Stimulated activated CD4-positive, alpha-beta T cell treated with anti-CD3 and anti-CD28 coated beads, Interleukin-15, amount 100 ng/mL, for 24 hours (primary cell): Measurements from ENCODE around the gene FANCG.

ENCODE experiments used
- DNase-seq: peaks from one replicate; pipeline ENCODE4 v3.0.0-alpha.2; 2020

Gene FANCG

DNA sequence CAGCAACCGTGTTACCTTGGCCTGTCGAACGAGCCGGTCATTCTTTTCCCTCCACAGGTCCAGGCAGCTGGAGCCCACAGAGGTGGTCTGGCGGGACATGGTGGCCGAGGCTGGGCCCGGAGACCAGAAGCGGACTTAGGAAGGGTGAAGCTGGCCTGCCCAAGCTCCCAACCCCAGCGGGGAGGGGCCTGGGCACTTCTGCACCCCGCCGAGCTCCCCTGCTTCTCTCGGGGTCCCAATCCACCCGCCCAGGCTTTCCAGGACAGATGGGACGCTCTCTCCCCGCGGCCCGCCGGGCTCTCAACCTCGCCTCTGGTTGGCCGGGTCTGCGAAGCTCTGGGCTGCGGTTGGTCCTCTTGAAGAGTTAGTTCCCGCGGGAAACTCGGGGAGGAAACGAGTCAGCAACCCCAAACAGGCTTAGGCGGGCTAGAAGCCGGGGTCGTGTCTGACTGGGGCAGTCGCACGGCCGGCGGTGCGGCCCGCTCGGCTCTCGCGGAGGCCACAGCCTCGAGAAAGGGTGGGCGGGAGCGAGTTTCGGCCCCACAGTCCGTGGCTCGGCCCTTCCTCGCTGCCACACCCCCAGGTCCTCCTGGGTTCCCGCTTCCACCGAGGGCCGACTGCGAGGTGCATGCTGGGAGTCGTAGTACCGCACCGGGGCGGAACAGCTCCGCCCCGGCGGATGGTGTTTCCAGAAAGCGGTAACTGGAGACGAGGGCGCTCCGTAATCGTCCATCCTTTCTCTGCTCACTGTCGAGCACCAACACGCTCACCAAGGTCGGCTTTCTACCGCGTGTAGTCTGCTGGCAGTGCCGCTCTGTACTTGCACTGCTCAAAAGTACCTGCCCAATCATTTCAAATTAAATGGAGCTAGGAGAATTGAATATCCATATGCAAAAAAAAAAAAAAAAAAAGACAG is at the start of gene FANCG:
Gene FANCG (minus strand): TSS at position 517 of the 916 bp plus-strand sequence. CDS start 418 bp downstream, at position 99.
- DNase-seq, result peak; percentile 92

DNA sequence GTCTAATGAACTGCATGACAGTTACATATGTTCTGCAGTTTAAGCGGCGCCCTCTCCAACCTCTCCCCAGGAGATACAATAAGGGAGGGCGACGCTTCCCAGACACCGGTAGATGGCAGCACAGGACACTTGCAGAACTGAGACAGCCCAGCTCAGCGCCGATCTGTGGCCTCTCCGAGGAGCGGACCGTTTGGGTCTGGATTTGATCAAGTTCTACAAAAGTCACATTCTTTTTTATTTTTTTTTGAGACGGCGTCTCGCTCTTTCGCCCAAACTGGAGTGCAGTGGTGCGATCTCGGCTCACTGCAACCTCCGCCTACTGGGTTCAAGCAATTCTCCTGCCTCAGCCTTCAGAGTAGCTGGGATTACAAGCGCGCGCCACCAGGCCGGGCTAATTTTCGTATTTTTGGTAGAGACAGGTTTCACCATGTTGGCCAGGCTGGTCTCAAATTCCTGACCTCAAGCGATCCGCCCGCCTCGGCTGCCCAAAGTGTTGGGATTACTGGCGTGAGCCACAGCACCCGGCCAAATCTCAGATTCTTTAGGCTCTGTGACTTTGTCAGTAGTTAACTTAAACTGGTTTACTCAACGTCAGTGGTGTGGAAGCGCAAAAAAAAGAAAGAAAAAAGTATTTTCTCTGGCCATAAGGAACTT is 37.3 kb upstream of the FANCG start:
- peak; percentile 91 for DNase-seq

DNA sequence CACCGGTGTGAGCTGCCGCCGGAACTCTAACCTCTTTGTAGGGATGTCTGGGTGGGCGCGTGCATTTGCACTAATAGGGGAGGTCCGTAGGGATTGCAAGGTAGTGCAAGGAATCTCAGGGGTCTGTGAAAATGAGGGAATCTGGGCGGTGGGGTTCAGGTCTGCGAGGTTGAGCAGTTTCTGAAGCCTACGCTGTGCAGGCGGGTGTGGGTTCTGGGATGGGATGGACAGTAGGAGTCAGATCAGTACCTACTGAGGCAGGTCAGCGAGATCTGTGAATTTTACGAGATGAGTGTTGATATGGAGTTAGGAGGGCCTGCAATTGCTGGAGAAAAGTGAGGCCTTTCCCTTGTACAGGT is 36.8 kb upstream of the FANCG start:
- DNase-seq, result no peak

DNA sequence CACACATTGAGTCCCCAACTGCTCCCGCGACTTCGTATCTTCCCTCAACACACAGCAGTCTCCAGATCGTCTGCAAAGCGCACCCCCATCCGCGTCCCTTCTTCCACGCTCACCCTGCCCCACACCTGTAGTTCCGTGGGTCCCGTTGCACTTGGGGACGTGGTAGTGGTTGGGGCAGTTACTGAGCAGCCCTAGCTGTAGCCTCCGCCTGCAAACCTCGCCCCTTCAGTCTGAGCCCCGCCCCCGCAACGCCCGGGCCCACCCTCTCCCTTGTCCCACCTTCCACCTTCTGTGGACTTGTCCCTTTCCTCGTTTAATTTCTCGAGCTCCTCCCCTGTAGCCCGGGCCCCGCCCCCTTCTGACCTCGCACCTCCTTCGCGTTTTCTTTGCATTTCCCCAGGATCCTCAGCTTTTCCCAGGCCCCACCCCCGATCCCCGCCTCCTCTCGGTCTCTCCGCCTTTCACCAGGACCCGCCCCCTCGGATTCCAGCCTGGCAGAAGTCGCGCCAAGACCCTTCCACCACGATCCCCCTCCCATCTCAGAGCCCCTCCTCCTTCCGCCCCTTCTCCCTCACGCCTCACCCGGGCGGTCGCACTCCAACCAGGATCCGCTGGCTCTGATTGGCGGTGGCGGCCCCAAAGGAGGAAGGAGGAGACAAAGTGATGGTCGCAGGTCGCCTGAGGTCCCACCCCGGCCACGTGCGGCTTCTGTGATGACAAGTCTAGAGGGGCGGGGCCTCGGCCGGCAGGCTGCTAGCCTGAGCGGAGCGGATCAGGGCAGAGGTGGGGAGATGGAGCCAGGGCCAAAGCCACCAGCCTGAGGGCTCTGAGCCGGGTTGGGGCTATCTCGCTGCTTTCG is 36.2 kb upstream of the FANCG start, which contains the start of gene ATOSB:
Gene ATOSB (minus strand): TSS at position 183 of the 859 bp plus-strand sequence. CDS start 7,588 bp downstream, outside the sequence.
- peak; percentile 96 for DNase-seq

DNA sequence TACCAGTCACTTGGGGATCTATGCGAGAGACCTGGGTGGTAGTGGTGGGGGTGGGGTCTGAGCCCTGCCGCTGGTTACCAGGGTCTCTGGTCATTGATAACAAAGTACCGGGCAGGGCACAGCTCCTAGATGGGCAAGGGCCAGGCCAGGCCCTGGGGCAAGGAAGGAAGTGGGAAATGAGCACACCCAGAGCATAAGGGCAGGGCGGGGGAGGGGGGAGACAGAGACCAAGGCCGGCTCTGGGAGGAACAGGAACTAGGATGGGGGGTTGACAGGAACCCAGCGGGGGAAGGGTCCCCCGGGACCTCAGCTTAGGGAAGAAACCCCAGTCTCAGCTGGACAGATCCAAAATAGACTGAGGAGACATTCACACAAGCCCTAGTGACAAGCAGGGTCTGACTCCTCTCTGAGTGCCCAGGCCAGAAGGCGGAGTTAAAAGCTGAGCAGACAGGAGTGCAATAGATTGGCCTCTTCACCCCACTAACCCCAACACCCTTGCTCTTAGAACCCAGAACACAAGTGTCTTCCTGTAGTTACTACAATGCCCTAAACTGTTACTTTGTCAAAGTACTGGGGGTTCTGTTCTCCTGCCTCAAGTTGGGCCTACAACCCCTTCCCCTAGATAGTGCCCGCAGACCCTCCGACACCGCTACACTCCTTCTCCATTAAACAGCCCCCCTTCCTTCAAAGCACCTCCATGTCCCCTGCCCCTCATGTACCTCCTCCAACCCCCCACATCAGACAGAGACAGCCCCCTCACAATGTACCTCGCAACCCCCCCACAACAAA is 35.3 kb upstream of the FANCG start:
- DNase-seq, result peak; percentile 49

DNA sequence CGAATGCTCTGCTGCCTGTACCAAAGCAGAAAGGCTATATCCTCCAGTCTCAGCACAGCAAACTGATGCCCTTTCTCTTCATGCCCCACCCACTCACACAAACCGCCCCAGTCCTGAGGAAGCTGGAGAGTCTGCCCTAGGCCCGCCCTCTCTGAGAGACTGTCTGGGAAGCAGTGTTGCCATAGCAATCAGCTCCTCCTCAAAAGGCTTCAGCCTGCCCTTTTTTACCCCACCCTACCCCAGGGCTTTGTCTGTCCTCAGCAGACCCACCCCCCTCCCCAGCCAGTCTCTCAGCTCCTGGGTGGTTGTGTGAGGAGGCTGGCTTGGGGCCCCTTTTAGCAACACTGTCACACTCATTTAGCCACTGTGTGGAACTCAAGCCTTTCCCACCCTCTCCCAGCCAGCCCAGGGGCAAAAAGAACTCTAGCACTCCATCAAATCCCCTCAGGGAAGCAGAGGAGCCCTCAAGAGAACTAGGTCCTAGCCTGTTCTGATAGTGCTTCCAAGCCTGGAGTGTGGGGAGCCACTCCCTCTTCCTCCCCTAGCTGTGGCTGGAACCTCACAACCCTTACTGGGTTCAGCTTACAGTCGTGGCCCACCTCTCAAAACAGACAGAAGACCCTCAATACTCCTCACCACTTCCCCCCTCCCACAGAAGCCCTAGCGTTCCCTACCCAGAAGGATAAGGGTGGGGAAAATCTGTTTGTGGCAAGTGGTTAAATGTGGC is 34.5 kb upstream of the FANCG start:
- peak; percentile 82 for DNase-seq

DNA sequence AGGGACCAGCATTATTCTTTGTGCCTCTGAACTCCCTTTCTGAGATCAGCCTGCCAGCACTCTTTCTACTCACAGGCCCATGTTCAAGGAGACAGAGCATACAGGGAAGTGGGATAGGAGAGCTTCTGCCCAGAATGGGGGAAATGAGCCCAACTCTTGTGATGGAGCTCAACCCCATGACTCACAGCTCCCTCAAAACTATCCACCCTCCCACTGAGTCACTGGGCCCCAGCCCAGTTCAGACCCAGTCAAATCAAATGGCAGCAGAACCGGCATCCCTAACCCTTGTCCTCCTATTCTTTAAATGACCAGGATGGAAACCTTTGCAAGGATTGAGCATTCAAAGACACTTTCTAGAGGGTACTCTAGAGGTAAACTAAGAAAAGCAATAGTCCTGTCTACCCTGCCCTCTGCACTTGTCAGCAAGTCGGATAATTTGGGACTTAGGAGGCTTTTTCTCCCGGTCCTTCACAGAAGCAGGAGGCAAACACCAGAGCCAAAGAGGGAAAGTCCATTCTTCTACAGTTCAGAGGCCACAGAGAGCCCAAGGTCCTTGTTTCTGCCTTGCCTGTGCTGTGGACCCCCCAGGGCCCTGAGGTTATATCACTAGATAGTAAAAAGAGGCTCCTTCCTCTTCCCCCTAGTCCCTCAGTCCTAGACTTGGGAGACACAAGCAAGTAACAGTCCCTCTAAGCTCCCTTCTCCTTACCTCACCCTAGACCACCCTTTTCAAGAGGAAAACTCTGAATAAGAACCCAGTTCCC is 32.7 kb upstream of the FANCG start:
- no peak for DNase-seq

DNA sequence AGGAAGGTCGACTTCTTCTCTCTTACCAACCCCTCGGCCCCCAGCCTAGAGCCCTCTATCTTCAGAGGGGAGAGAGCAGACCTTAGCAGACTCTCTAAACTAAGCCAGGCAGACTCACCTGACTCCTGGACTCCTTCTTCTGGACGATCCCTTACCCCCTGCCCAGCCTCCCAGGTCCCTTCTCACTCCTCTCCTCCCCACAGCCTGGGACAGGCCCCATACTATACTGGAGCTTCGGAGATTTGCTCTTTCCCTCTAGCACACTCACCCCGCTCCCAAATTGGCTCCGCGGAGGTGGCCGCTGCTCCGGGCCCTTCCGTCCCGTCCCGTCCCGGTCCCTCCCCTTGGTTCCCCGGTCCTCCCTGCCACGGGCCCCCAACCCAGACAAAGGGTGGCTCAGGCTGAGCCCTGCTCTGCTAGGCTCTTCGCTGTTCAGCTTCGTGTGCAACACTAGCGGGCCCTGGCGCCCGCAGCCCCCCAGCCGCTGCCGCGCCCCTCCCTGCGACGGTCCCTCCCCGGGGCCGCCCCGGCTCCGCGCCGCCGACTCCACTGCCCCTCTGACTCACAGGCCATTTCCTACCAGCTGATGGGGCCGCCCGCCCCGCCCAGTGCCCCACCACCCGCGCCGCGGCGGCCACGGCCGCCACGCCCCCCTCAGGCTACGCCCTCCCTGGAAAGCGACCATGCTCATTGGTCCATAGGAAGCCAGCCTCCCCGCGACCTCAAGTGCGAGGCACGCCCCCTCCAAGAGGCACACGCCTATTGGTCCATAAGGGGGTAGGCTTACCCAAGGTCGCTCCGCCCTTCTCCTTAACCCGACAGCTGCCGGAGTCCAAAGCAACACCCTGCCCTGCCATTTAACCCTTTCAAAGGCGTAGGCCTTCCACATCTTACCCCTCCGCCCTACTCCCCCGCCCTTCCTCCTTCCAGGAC is 31.5 kb upstream of the FANCG start:
- DNase-seq, result peak; percentile 97

DNA sequence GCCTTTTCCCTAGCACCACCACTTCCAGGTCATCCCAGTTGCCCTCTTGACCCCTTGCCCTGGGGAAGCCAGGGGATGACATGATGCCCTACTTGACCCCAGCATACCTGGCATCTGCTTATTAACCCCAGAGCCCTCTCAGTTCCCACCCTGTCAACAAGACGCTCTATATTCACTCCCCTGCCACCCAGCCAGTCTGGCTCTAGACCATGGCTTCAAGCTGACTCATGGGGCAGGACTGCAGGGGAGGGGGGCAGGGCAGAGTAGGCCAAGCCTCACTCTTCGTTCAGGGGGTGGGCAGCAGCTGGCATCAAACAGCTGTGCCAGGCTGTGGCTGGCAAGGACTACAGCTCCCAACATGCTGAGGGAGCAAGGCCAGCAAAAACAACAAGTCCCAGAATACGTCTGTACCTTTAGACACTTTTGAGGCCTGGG is 30.6 kb upstream of the FANCG start:
- DNase-seq, result no peak

DNA sequence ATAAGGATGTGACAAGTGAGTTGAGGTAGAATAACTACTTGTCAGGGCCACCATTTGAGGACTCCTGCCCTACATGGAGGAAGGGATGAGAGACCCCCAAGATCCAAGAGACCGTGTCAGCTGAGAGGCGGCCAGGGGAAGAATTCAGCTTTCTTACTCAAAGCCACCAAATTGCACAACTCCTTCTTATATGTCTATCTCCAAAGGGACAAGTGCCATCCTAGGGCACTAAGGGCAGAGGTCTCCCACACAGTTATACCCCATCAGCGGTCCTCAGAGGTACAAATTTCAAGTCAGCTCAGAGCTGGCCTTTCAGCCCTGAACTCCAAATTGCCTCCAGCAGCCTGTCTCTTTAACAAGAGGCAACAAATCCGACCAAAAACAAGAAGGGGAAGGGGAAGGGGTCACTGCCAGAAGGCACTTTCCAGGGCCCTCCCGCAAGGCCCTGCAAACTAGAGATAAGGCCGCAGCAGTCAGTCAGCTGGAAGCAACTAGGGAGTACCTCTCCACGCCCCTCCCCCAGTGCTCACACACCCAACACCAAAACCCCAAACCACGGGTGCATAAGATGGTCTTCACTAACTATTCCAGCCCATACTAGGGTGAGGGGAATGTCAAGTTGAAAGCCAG is 29.3 kb upstream of the FANCG start:
- DNase-seq, result no peak

DNA sequence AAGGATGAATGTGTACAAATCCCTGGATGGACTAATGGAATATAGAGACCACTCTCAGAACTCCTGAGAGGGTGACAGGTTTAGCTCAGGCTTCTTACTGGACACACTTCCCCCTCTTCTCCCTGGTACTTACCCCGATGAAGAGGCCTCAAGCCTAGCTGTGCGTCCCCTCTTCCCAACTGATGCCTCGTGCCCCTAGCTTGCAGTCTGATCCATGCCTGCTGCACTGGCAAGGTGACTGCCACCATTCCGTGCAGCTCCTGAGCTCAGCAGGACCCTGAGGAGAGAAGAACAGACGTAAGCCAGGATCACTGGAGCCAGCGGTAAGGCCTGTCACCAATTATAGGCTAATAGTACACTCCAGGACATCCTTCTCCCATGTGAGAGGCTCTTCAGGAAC is 28.7 kb upstream of the FANCG start:
- DNase-seq, result no peak

DNA sequence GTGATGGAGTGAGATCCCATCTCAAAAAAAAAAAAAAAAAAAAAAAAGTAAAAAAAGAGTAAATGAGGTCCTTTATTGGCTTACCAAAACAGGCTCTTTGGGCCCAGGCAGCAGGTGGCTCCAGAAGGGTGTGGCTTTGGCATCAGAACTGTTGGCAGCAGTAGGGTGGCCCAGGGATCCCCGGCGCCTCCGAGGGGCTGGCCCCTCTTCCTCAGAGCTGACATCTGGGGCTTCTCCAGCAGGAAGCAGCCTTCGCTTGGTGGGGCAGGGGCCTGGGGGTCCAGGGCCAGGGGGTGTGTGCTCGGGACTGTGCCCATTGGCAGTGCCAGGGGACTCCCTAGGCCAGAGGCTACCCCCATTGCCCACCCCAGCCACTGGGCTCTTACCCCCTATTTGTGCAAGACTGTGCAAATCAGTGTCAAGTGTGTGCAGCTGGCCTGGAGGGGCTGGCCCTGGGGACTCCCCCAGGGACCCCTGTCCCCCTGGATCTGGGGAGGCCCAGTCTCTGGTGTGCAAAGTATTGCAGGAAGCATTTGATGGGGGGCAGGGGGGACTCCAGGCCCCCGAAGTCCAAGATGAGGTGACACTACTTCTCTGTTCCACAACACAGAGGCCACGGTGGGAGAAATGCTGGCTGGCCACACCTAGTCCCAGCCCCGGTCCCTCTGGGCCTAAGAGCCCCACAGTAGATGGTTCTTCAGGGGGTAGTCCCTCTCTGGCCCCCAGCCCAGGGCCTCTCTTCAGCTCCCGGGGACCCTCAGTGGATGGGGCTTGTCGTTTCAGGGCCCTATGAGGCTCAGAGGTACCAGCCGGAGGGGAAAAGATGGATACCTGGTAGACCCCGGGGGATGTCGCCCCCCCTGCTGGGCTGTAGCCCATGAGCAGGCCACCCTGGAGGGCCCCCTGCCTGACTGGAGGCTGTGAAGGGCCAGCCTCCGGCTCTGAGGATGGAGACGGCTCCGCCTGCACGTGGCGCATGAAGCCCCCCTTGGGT is 27.9 kb upstream of the FANCG start:
- DNase-seq, result no peak

DNA sequence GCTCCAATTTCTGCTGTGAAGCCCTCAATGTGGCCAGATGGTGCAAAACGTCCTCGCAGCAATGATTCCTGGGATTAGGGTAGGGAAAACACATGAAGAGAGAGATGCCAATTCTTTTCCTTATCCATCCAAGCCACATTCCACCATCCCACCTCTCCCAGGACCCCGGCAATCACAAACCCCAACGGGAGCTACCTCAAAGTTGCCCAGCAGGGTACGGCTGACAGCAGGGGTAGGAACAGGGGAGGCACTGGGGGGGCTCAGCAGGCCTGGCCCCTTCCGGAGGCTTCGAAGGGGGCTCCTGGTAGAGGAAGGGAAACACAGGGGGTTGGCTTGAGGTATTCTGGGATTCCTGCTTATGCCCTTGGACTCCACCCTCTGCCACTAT is 26.6 kb upstream of the FANCG start:
- DNase-seq, result no peak

DNA sequence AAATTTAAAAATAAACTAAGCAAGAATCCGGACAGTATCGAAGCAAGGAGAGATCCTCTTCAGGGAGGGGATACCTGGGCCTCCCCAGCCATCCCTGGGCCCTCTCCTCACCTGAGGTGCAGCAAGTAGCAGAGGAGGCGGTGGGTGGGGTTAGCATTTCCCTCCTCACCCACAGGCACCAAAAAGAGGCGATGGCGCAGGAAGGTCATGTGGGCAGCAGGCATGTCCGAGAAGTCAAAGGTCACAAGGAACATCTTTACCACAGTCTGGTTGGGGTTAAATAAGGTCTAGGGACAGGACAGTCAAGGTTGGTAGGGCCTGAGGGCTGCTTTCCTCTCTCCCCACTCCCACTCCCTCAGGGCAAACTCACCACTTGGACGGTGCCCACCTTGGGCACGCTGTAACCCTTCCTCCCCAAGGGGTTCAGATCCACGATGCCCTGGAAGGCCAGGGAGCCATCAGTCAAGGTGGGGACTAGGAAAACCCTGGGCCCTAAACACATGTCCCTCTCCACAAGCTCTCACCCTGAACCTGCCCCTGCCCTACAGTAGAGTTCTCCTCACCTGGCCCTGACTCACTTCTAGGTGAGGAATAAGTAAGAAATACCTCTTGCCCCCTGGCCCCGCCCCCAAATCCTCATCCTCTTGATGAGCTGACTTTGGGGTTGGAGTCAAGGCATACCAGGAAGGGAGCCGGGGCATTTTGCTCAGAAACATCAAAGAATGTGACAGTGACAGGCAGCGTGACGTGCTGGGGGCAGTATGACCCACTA is 26.0 kb upstream of the FANCG start:
- no peak for DNase-seq

DNA sequence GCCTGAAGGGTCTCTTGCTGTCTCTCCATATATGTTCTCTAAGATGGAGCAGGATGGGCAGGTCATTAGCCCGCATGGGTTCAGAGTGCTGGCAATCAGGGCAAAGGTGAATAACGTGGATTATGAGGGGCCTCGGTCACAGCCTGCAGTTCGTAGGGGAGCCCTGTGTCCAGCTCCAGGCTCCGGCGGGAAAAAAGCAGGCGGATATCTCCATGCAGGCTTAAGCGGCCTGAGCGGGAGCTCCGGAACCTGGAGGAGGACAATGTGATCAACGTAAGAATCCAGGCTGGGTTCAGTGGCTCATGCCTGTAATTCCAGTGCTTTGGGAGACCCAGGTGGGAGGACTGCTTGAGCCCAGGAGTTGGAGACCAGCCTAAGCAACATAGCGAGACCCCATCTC is 25.4 kb upstream of the FANCG start:
- no peak for DNase-seq

DNA sequence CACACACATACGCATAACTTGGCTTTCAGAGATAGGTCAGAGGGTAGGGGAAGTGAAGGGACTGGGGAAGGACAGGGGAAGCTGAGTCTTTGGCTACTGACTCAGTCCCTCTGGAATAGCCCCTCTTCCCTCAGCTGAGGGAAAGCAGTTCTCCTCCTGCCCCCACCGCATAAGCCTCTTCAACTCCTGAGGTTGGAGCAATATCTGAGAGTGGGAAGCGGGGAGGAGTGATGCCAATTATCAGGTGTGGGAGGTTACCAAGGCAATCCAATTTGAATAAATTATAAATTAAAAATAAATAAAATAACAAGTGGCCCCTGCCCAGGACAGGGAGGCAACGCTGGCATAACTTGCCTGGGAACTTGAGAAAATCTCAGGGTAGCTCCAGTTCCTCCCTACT is 24.8 kb upstream of the FANCG start:
- no peak for DNase-seq

DNA sequence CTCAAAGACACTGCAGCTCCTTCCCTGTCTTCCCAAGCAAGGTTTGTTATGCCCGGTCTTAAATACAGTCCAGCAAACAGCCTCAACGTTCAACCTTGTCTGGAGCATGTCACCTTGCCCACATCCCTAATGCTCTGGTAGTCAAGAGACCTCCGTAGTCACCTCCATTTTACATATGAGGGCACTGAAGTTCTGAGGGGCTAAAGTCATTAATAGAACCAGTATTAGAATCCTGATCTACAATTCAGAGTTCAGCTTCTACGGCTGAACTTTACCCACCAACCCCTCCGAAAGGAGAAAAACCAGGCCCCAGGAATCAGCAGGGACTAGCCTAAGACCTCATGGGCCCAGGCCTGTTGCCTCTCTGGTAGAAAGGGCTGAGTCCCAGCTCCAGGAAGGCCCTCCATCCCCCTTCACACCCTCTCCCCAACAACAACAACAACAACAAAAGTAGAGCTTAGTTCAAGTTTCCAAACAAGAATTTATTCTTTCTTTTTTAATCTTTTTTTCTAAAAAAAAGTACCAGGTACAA is 24.0 kb upstream of the FANCG start:
- no peak for DNase-seq
